Measurements from ENCODE around the gene SIAH3. TPM values are rescaled to one million over a fixed set of nuclear protein-coding genes. Genes with fewer than 3 reads are reported as not detected.

Gene SIAH3
- total and polyA plus RNA-seq, 10 of the 15 experiments (the other 5 are each of a cell fraction or from before 2014, with no cell fraction given) = not detected

GRCh38 chr13:45796426-45797235 is 54.9 kb downstream of the SIAH3 start:
- BruUV-seq (replicated peaks) = no TSS peak

More at GRCh38 chr13:45796426-45797235, 54.9 kb downstream of the SIAH3 start:
- DNase-seq (ENCODE audit: low read depth, low spot score) (no peak), FAIRE-seq (no peak), ATAC-seq (no peak)
- Histone ChIP-seq H3K9me3 (replicated peaks; ENCODE audit: control insufficient read depth, insufficient read depth, low read length) (no peaks in the 10 kb centered on the region; the same call in 2 of the 3 replicates), H3K27me3 (replicated peaks in 1 of 2; ENCODE audit: control insufficient read depth in 2 of 2, insufficient read depth in 2 of 2, low read length in 1 of 2) (no peaks in the 10 kb centered on the region; a peak in 1 of 4 replicates), H3K79me2 (ENCODE audit: control insufficient read depth, insufficient read depth, low read length) (no peaks in the 10 kb centered on the region), H3K36me3 (ENCODE audit: control insufficient read depth in 2 of 2, insufficient read depth in 2 of 2, low read length in 1 of 2) (no peaks in the 10 kb centered on the region), H3K4me3 (no peak overlapping the region), H2AFZ (ENCODE audit: control insufficient read depth, low read depth, low read length) (no peak overlapping the region), H3K4me2 (ENCODE audit: control insufficient read depth, insufficient read depth) (no peak overlapping the region), H3K4me1 (ENCODE audit: control insufficient read depth, insufficient read depth, low read length) (no peaks in the 10 kb centered on the region), H3K9ac (ENCODE audit: control insufficient read depth, insufficient read depth, low read length) (no peak overlapping the region), H3K27ac (ENCODE audit: control insufficient read depth, insufficient read depth) (no peak overlapping the region), H4K20me1 (ENCODE audit: control insufficient read depth, insufficient read depth) (no peaks in the 10 kb centered on the region)
- no peak for TF ChIP-seq SMC3 (IDR thresholded peaks at IDR 0.05; ENCODE audit: borderline replicate concordance, low read length)
- TF ChIP-seq BMI1 (IDR thresholded peaks at IDR 0.05; ENCODE audit: borderline replicate concordance) = no peak
- no peak for TF ChIP-seq NR2C2 (IDR thresholded peaks at IDR 0.05; ENCODE audit: borderline replicate concordance, control insufficient read depth, insufficient read length, low read depth)
- no peak for TF ChIP-seq NR2C1 (IDR thresholded peaks at IDR 0.05)
- no peak for TF ChIP-seq STAT3 (IDR thresholded peaks at IDR 0.05; ENCODE audit: low read depth, low read length)
- TF ChIP-seq SUPT20H (IDR thresholded peaks at IDR 0.05; ENCODE audit: borderline replicate concordance, control insufficient read depth, low read depth, low read length) = no peak
- no peak for TF ChIP-seq RB1 (IDR thresholded peaks at IDR 0.05; ENCODE audit: borderline replicate concordance)
- TF ChIP-seq ZNF384 (IDR thresholded peaks at IDR 0.05; ENCODE audit: borderline replicate concordance, low read depth, low read length) = no peak
- no peak for TF ChIP-seq ETV6 (conservative IDR thresholded peaks at IDR 0.05 in 1 of 2, IDR thresholded peaks at IDR 0.05 in 1 of 2; ENCODE audit: borderline replicate concordance in 1 of 2, low read depth in 1 of 2)
- TF ChIP-seq BACH1 (IDR thresholded peaks at IDR 0.05; ENCODE audit: borderline replicate concordance) = no peak
- TF ChIP-seq ZBED1 (IDR thresholded peaks at IDR 0.05; ENCODE audit: borderline replicate concordance) = no peak
- TF ChIP-seq SP1 (IDR thresholded peaks at IDR 0.05; ENCODE audit: low read depth, low read length) = no peak
- no peak for TF ChIP-seq SMAD5 (IDR thresholded peaks at IDR 0.05; ENCODE audit: low read depth)
- TF ChIP-seq SMARCA5 (IDR thresholded peaks at IDR 0.05) = no peak
- TF ChIP-seq TCF7 (IDR thresholded peaks at IDR 0.05; ENCODE audit: borderline replicate concordance) = no peak
- TF ChIP-seq CEBPB (IDR thresholded peaks at IDR 0.05; ENCODE audit: borderline replicate concordance in 1 of 2, low read depth in 2 of 2, low read length in 2 of 2) = no peak
- TF ChIP-seq, protein P1, sequence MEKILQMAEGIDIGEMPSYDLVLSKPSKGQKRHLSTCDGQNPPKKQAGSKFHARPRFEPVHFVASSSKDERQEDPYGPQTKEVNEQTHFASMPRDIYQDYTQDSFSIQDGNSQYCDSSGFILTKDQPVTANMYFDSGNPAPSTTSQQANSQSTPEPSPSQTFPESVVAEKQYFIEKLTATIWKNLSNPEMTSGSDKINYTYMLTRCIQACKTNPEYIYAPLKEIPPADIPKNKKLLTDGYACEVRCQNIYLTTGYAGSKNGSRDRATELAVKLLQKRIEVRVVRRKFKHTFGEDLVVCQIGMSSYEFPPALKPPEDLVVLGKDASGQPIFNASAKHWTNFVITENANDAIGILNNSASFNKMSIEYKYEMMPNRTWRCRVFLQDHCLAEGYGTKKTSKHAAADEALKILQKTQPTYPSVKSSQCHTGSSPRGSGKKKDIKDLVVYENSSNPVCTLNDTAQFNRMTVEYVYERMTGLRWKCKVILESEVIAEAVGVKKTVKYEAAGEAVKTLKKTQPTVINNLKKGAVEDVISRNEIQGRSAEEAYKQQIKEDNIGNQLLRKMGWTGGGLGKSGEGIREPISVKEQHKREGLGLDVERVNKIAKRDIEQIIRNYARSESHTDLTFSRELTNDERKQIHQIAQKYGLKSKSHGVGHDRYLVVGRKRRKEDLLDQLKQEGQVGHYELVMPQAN (conservative IDR thresholded peaks at IDR 0.05) = no peak
- no peak for TF ChIP-seq ESRRA (IDR thresholded peaks at IDR 0.05; ENCODE audit: low read length)
- ChIA-PET RAD21 (ENCODE audit: unreplicated experiment) (no interaction called here), POLR2A (no interaction called here), SMC1A (ENCODE audit: uncharacterized antibody, unreplicated experiment) (interaction anchor here (1.7 kb wide), 1 partner anchor 11 kb away, joined by 4 read pairs; no protein-coding TSS in a partner anchor), CTCF (interaction anchor here (1.5 kb wide), 1 partner anchor 11 kb away, joined by 5 read pairs; no protein-coding TSS in a partner anchor)
- WGBS (ENCODE audit: insufficient coverage, insufficient replicate concordance, low lambda C conversion rate, missing lambda C conversion rate) = 30% methylated on average over 11 of the region's 11 CpGs
- in situ Hi-C loops (cut with MboI) = no loop called here
- intact Hi-C loops (cut with micrococcal nuclease; ENCODE audit: unreplicated experiment) = no loop called here

All from GM12878 (cell line).